SK-N-SH (cell line): Measurements from ENCODE around the gene SOCS4. TPM values are rescaled to one million over a fixed set of nuclear protein-coding genes. Genes with fewer than 3 reads are reported as not detected.
"Not testable (repeated sequence)": the region's sequence is repeated elsewhere in the genome, so short reads cannot be mapped to it uniquely, and the experiment has no call there.

ENCODE experiments used
- CTCF ChIA-PET: fragments of 300-600, 350-600 bp; formaldehyde crosslinking; extraction: SDS; loops from one replicate; lab custom pipeline; 2021; lab: Yijun Ruan, JAX
- POLR2A ChIA-PET: fragments of 350-600 bp; sonication (Branson Sonifier 250); formaldehyde crosslinking; extraction: SDS; loops from one replicate; lab custom pipeline; 2020; ENCODE audit warnings: antibody characterized with exemption, inconsistent platforms; lab: Yijun Ruan, JAX
- DNase-seq: peaks from one replicate; pipeline ENCODE4 v3.0.0; 2012
- H2AFZ ChIP-seq: fragments of 200-600 bp; sonication (generic); 2 replicates; pipeline ENCODE4 v1.8.1; 2016; ENCODE audit warnings: antibody characterized with exemption, mild to moderate bottlenecking, low read depth
- H3F3A ChIP-seq: fragments of 200-600 bp; sonication (generic); replicated peaks from 2 replicates; pipeline ENCODE3; 2016; ENCODE audit warnings: antibody characterized with exemption, mild to moderate bottlenecking; ENCODE audit not compliant: insufficient read depth
- H3K27ac ChIP-seq, 2 experiments: fragments of 200-500 bp in 1 of 2; fragments of 200-600 bp in 1 of 2; sonication (Bioruptor generic) in 1 of 2; sonication (generic), shearing (Covaris generic) in 1 of 2; 2 replicates each; pipeline versions ENCODE4 v1.5.1 to v1.6.1; 2014 to 2016; ENCODE audit warnings: low read depth in 2 of 2, inconsistent platforms in 1 of 2, low read length in 1 of 2, mild to moderate bottlenecking in 1 of 2, mixed read lengths in 1 of 2
- H3K27me3 ChIP-seq: fragments of 200-600 bp; sonication (generic), shearing (Covaris generic); 2 replicates; pipeline ENCODE4 v1.6.1; 2016; ENCODE audit warnings: mixed run types; ENCODE audit not compliant: insufficient read depth
- H3K36me3 ChIP-seq, 2 experiments: fragments of 200-500 bp in 1 of 2; fragments of 200-600 bp in 1 of 2; sonication (Bioruptor generic) in 1 of 2; sonication (generic) in 1 of 2; replicated peaks in 1 of 2; 2 replicates each; pipeline versions ENCODE3 to v1.5.1; 2014 to 2016; ENCODE audit warnings: low read length in 1 of 2, mild to moderate bottlenecking in 1 of 2; ENCODE audit not compliant: insufficient read depth in 2 of 2, control insufficient read depth in 1 of 2
- H3K4me1 ChIP-seq, 2 experiments: fragments of 200-500 bp in 1 of 2; fragments of 200-600 bp in 1 of 2; sonication (Bioruptor generic) in 1 of 2; sonication (generic), shearing (Covaris generic) in 1 of 2; 2 replicates each; pipeline versions ENCODE4 v1.5.1 to v1.6.1; 2014 to 2016; ENCODE audit warnings: low read depth in 1 of 2, low read length in 1 of 2, mixed run types in 1 of 2; ENCODE audit not compliant: insufficient read depth in 2 of 2, control insufficient read depth in 1 of 2
- H3K4me2 ChIP-seq: fragments of 200-600 bp; sonication (generic), shearing (Covaris generic); 2 replicates; pipeline ENCODE4 v1.6.1; 2017; ENCODE audit warnings: mixed run types
- H3K4me3 ChIP-seq, 2 experiments: fragments of 200-500 bp in 1 of 2; fragments of 200-600 bp in 1 of 2; sonication (Bioruptor generic) in 1 of 2; sonication (generic), shearing (Covaris generic) in 1 of 2; 2 replicates each; pipeline versions ENCODE4 v1.5.1 to v1.8.1; 2014 to 2016; ENCODE audit warnings: low read depth in 2 of 2, inconsistent platforms in 1 of 2, low read length in 1 of 2, mild to moderate bottlenecking in 1 of 2, mixed read lengths in 1 of 2, moderate library complexity in 1 of 2
- H3K79me2 ChIP-seq: fragments of 200-600 bp; sonication (generic); 2 replicates; pipeline ENCODE4 v1.8.1; 2017; ENCODE audit warnings: mild to moderate bottlenecking; ENCODE audit not compliant: insufficient read depth
- H3K9ac ChIP-seq: fragments of 200-600 bp; sonication (generic); 2 replicates; pipeline ENCODE4 v1.6.1; 2017; ENCODE audit warnings: mixed run types
- H3K9me2 ChIP-seq: fragments of 200-600 bp; sonication (generic); 2 replicates; pipeline ENCODE4 v1.6.1; 2017; ENCODE audit warnings: mixed run types
- H3K9me3 ChIP-seq: fragments of 200-600 bp; sonication (generic); 2 replicates; pipeline ENCODE4 v1.6.1; 2017; ENCODE audit warnings: mixed run types, mild to moderate bottlenecking, moderate library complexity
- H4K20me1 ChIP-seq: fragments of 200-600 bp; sonication (generic); 2 replicates; pipeline ENCODE4 v1.6.1; 2017; ENCODE audit warnings: mild to moderate bottlenecking, mixed run types; ENCODE audit not compliant: insufficient read depth
- CHD2 ChIP-seq: fragments of 150-350 bp; IDR thresholded peaks from 2 replicates; pipeline ENCODE4 v1.6.1; 2018; ENCODE audit warnings: low read length; ENCODE audit not compliant: partially characterized antibody
- EP300 ChIP-seq, 2 experiments: IDR thresholded peaks; 2 replicates each; pipeline versions ENCODE4 v1.4.0 to v1.6.1; 2012; ENCODE audit warnings: borderline replicate concordance in 1 of 2, low read depth in 1 of 2, low read length in 1 of 2
- MEF2A ChIP-seq: IDR thresholded peaks from 2 replicates; pipeline ENCODE4 v1.4.0; 2012; ENCODE audit warnings: low read depth, borderline replicate concordance
- NFIC ChIP-seq: IDR thresholded peaks from 2 replicates; pipeline ENCODE4 v1.4.0; 2012; ENCODE audit warnings: borderline replicate concordance
- NRF1 ChIP-seq: IDR thresholded peaks from 2 replicates; pipeline ENCODE4 v1.6.1; 2012; ENCODE audit warnings: low read depth, mild to moderate bottlenecking, low read length
- RCOR1 ChIP-seq: fragments of 150-350 bp; IDR thresholded peaks from 2 replicates; pipeline ENCODE4 v1.6.1; 2017; ENCODE audit warnings: antibody characterized with exemption, low read length
- RFX5 ChIP-seq: IDR thresholded peaks from 2 replicates; pipeline ENCODE4 v1.6.1; 2012; ENCODE audit warnings: mild to moderate bottlenecking, improper control_type of control experiment, low read length
- SIN3A ChIP-seq: IDR thresholded peaks from 2 replicates; pipeline ENCODE4 v1.6.1; 2012; ENCODE audit warnings: low read depth, mild to moderate bottlenecking, low read length, moderate library complexity, borderline replicate concordance
- TCF12 ChIP-seq: IDR thresholded peaks from 2 replicates; pipeline ENCODE4 v1.4.0; 2012
- WGBS: methylation state at CpG from one replicate; pipeline ENCODE4 v1.1.6; 2017; ENCODE audit warnings: low lambda C conversion rate; 5-methylcytosine and 5-hydroxymethylcytosine counted together
- polyA plus RNA-seq, 3 experiments: library from polyadenylated mRNA; depleted of rRNA; stranded (reverse); fragments of >200 nt; gene quantifications; 2 replicates each; pipeline ENCODE4 v1.2.3, GENCODE V29; 2012
- TF ChIP-seq, protein P1 (sequence below): IDR thresholded peaks from 2 replicates; pipeline ENCODE4; 2012
- TF ChIP-seq, protein P2 (sequence below): IDR thresholded peaks from 2 replicates; pipeline ENCODE4 v1.6.1; 2012; ENCODE audit warnings: mild to moderate bottlenecking, low read depth, low read length, moderate library complexity
- TF ChIP-seq, protein P3 (sequence below): IDR thresholded peaks from 2 replicates; pipeline ENCODE4 v1.4.0; 2012; ENCODE audit warnings: low read depth, borderline replicate concordance

SOCS4 gene
- polyA plus RNA-seq, 1 of the 3 experiments (the other 2 are of a cell fraction), result 2.2 TPM

DNA sequence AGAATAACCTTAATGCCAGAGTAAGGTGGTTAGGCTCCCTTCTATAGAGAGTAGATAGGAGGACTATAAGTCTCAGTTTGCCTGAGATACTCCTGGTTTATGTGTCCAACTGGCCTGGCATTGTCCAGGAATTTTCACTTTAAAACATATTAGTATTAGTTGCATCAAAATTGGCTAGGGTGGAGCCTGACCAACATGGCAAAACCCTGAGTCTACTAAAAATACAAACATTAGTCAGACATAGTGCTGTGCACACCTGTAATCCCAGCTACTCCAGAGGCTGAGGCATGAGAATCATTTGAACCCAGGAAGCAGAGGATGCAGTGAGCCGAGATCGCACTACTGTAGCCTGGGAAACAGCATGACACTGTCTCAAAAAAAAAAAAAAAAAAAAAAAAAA, 12.0 kb upstream of the SOCS4 start:
- 75% methylated on average over 2 of the region's 2 CpGs for WGBS
- CTCF ChIA-PET, result no interaction called here

DNA sequence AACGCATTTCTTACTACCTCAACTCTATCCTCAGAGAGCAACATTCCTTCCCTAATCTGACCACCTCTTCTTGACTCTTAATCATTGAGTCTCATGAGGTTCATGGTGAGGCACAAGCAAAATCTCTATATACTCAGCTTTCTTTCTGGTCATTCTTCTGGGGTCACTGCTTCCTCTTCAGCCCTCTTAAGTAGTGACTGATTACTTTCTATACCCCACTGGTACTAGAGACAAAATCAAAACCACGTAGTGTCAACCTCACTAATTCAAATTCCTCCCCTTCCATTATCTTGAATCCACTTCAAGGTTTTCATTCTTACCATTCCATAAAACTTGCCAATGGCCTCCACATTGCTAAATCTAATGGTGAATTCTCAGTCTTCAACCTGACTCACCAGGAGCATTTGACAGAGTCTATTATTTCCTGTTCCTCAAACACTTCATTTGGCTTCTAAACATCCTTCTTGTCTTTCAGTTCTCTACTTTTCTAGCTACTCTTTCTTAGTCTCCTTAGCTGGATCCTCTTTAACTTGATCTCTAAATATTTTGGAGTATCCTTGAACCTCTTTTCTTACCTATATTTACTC, 7.0 kb upstream of the SOCS4 start:
- DNase-seq, result no peak

More for the DNA sequence above, 12.0 kb upstream of the SOCS4 start:
- H3K4me2 ChIP-seq, result no peak overlapping the region
- no peaks in the 10 kb centered on the region for H4K20me1 ChIP-seq
- H2AFZ ChIP-seq, result no peak overlapping the region
- H3K4me1 ChIP-seq, result no peaks in the 10 kb centered on the region
- H3K4me3 ChIP-seq, result no peak overlapping the region
- DNase-seq, result no peak
- H3F3A ChIP-seq, result no peaks in the 10 kb centered on the region
- no peaks in the 10 kb centered on the region for H3K9me3 ChIP-seq
- TF ChIP-seq CHD2 (no peak), NFIC (no peak), EP300 (IDR thresholded peaks at IDR 0.05; ENCODE audit: borderline replicate concordance in 1 of 2, low read depth in 1 of 2, low read length in 1 of 2) (no peak), SIN3A (no peak), RFX5 (no peak), RCOR1 (no peak)
- TF ChIP-seq, protein P1, sequence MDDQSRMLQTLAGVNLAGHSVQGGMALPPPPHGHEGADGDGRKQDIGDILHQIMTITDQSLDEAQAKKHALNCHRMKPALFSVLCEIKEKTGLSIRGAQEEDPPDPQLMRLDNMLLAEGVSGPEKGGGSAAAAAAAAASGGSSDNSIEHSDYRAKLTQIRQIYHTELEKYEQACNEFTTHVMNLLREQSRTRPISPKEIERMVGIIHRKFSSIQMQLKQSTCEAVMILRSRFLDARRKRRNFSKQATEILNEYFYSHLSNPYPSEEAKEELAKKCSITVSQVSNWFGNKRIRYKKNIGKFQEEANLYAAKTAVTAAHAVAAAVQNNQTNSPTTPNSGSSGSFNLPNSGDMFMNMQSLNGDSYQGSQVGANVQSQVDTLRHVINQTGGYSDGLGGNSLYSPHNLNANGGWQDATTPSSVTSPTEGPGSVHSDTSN, result no peak
- H3K27me3 ChIP-seq, result no peaks in the 10 kb centered on the region
- no peak overlapping the region for H3K27ac ChIP-seq
- no peak overlapping the region for H3K9ac ChIP-seq
- POLR2A ChIA-PET, result interaction anchor here (2.3 kb wide), 1 partner anchor 12 kb away, joined by 6 read pairs; the partner anchor contains the start of genes SOCS4 and WDHD1
- H3K9me2 ChIP-seq, result no peaks in the 10 kb centered on the region
- H3K79me2 ChIP-seq, result peaks cover 28% of the 10 kb centered on the region
- peaks cover 0 to 14% of the 10 kb centered on the region in 2 experiments for H3K36me3 ChIP-seq

DNA sequence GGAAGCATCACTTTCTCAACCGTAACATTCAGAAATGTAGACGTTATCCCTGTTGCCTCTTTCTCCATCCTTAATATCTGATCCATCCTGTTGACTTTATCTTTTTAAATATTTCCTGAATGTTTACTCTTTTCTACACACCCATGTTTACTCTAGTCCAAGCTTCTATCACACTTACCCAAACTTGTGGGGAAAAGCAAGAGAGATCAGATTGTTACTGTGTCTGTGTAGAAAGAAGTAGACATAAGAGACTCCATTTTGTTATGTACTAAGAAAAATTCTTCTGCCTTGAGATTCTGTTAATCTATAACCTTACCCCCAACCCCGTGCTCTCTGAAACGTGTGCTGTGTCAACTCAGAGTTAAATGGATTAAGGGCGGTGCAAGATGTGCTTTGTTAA, 2.7 kb upstream of the SOCS4 start:
- POLR2A ChIA-PET, H3K27ac ChIP-seq, H3K9me3 ChIP-seq, H3K4me3 ChIP-seq, H3K9ac ChIP-seq, H3K4me2 ChIP-seq, H3K27me3 ChIP-seq, H3F3A ChIP-seq, H2AFZ ChIP-seq, H3K36me3 ChIP-seq, DNase-seq, CTCF ChIA-PET, H3K9me2 ChIP-seq: not testable (repeated sequence)
- Histone ChIP-seq H3K4me1 (peaks cover 9 to 15% of the 10 kb centered on the region in 2 experiments; a peak in 2 of 4 replicates), H3K79me2 (peaks cover 57% of the 10 kb centered on the region), H4K20me1 (peaks cover 14% of the 10 kb centered on the region)
- WGBS, result 68% methylated on average over 4 of the region's 5 CpGs

More for the DNA sequence above, 7.0 kb upstream of the SOCS4 start:
- CTCF ChIA-PET, result interaction anchor here (1.2 kb wide), 1 partner anchor 31 kb away, joined by 5 read pairs; the partner anchor contains the start of gene MAPK1IP1L
- Histone ChIP-seq H3K9me2 (no peaks in the 10 kb centered on the region), H3K4me2 (no peak overlapping the region), H3K9me3 (no peaks in the 10 kb centered on the region), H3K4me1 (no peaks in the 10 kb centered on the region; a peak in 1 of 4 replicates), H3K4me3 (no peak overlapping the region), H3K36me3 (peaks cover 2 to 16% of the 10 kb centered on the region in 2 experiments), H3K79me2 (peaks cover 36% of the 10 kb centered on the region), H3K9ac (no peak overlapping the region), H3K27me3 (no peaks in the 10 kb centered on the region), H2AFZ (no peak overlapping the region), H3K27ac (no peak overlapping the region), H3F3A (no peaks in the 10 kb centered on the region), H4K20me1 (no peaks in the 10 kb centered on the region)
- TF ChIP-seq MEF2A (no peak), NRF1 (no peak), TCF12 (no peak)
- TF ChIP-seq, protein P2, sequence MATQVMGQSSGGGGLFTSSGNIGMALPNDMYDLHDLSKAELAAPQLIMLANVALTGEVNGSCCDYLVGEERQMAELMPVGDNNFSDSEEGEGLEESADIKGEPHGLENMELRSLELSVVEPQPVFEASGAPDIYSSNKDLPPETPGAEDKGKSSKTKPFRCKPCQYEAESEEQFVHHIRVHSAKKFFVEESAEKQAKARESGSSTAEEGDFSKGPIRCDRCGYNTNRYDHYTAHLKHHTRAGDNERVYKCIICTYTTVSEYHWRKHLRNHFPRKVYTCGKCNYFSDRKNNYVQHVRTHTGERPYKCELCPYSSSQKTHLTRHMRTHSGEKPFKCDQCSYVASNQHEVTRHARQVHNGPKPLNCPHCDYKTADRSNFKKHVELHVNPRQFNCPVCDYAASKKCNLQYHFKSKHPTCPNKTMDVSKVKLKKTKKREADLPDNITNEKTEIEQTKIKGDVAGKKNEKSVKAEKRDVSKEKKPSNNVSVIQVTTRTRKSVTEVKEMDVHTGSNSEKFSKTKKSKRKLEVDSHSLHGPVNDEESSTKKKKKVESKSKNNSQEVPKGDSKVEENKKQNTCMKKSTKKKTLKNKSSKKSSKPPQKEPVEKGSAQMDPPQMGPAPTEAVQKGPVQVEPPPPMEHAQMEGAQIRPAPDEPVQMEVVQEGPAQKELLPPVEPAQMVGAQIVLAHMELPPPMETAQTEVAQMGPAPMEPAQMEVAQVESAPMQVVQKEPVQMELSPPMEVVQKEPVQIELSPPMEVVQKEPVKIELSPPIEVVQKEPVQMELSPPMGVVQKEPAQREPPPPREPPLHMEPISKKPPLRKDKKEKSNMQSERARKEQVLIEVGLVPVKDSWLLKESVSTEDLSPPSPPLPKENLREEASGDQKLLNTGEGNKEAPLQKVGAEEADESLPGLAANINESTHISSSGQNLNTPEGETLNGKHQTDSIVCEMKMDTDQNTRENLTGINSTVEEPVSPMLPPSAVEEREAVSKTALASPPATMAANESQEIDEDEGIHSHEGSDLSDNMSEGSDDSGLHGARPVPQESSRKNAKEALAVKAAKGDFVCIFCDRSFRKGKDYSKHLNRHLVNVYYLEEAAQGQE, result no peak
- TF ChIP-seq, protein P3, sequence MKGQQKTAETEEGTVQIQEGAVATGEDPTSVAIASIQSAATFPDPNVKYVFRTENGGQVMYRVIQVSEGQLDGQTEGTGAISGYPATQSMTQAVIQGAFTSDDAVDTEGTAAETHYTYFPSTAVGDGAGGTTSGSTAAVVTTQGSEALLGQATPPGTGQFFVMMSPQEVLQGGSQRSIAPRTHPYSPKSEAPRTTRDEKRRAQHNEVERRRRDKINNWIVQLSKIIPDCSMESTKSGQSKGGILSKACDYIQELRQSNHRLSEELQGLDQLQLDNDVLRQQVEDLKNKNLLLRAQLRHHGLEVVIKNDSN, result no peak
- 88% methylated on average over 2 of the region's 2 CpGs for WGBS
- POLR2A ChIA-PET, result no interaction called here
